ENCODE data around the gene MRE11.
"Not testable (repeated sequence)": the region's sequence is repeated elsewhere in the genome, so short reads cannot be mapped to it uniquely, and the experiment has no call there.

Gene MRE11

GRCh38 chr11:94424011-94424410 is 69.6 kb downstream of the MRE11 start:
- DNase-seq (ENCODE audit: low read depth in 2 of 2) = no peak

GRCh38 chr11:94423507-94423906 is 70.1 kb downstream of the MRE11 start:
- no peak for DNase-seq (ENCODE audit: low read depth in 2 of 2)

GRCh38 chr11:94418123-94418765 is 75.4 kb downstream of the MRE11 start:
- no peak for DNase-seq (ENCODE audit: low read depth in 2 of 2)

GRCh38 chr11:94417386-94417987 is 76.2 kb downstream of the MRE11 start:
- DNase-seq (ENCODE audit: low read depth in 2 of 2) = peak in 1 of 2 experiments; percentile 21

GRCh38 chr11:94405062-94405833 is 88.4 kb downstream of the MRE11 start:
- DNase-seq (ENCODE audit: low read depth in 2 of 2) = no peak

GRCh38 chr11:94402355-94402754 is 91.3 kb downstream of the MRE11 start:
- DNase-seq (ENCODE audit: low read depth in 2 of 2) = no peak

- no peak for DNase-seq (ENCODE audit: low read depth in 2 of 2)
These were observed 91.8 kb downstream of the MRE11 start for GRCh38 chr11:94401773-94402265.

GRCh38 chr11:94400839-94401772 is 92.5 kb downstream of the MRE11 start, which contains the start of gene GPR83:
TSS of gene GPR83 (minus strand) at chr11:94401419. CDS start at chr11:94401247, 172 bp downstream.
- no peak for DNase-seq (ENCODE audit: low read depth in 2 of 2)

GRCh38 chr11:94400457-94400838 is 93.2 kb downstream of the MRE11 start:
- no peak for DNase-seq (ENCODE audit: low read depth in 2 of 2)

- no peak for DNase-seq (ENCODE audit: low read depth in 2 of 2)
These were observed 93.6 kb downstream of the MRE11 start for GRCh38 chr11:94400050-94400449.

- DNase-seq (ENCODE audit: low read depth in 2 of 2) = no peak
These were observed 95.5 kb downstream of the MRE11 start for GRCh38 chr11:94398101-94398500.

GRCh38 chr11:94396282-94396681 is 97.4 kb downstream of the MRE11 start:
- DNase-seq (ENCODE audit: low read depth in 2 of 2) = no peak

- not testable (repeated sequence) for DNase-seq (ENCODE audit: low read depth in 2 of 2)
These were observed 101.7 kb downstream of the MRE11 start for GRCh38 chr11:94391937-94392336.

GRCh38 chr11:94379613-94380012 is 114.0 kb downstream of the MRE11 start:
- no peak for DNase-seq (ENCODE audit: low read depth in 2 of 2)

- DNase-seq (ENCODE audit: low read depth in 2 of 2) = no peak
These were observed 116.8 kb downstream of the MRE11 start for GRCh38 chr11:94376841-94377240.

- not testable (repeated sequence) for DNase-seq (ENCODE audit: low read depth in 2 of 2)
These were observed 123.1 kb downstream of the MRE11 start for GRCh38 chr11:94370576-94370975.

Measured in fibroblast of skin of left biceps (primary cell).